Measurements from ENCODE around the gene COQ10A. TPM values are rescaled to one million over a fixed set of nuclear protein-coding genes. Genes with fewer than 3 reads are reported as not detected.
"Not testable (repeated sequence)": the region's sequence is repeated elsewhere in the genome, so short reads cannot be mapped to it uniquely, and the experiment has no call there.

COQ10A gene
- total RNA-seq, 2 experiments from 2014 or later, result 7.9 to 9.6 TPM

- TF ChIP-seq, protein P1, sequence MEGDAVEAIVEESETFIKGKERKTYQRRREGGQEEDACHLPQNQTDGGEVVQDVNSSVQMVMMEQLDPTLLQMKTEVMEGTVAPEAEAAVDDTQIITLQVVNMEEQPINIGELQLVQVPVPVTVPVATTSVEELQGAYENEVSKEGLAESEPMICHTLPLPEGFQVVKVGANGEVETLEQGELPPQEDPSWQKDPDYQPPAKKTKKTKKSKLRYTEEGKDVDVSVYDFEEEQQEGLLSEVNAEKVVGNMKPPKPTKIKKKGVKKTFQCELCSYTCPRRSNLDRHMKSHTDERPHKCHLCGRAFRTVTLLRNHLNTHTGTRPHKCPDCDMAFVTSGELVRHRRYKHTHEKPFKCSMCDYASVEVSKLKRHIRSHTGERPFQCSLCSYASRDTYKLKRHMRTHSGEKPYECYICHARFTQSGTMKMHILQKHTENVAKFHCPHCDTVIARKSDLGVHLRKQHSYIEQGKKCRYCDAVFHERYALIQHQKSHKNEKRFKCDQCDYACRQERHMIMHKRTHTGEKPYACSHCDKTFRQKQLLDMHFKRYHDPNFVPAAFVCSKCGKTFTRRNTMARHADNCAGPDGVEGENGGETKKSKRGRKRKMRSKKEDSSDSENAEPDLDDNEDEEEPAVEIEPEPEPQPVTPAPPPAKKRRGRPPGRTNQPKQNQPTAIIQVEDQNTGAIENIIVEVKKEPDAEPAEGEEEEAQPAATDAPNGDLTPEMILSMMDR (IDR thresholded peaks at IDR 0.05), result no peak
- Mint-ChIP-seq H3K4me3 (peak overlapping the region; percentile 93), H3K27ac (peak overlapping the region; percentile 54), H3K9me3 (no peaks in the 10 kb centered on the region), H3K27me3 (no peaks in the 10 kb centered on the region), H3K4me1 (ENCODE audit: low read depth) (peaks cover 19% of the 10 kb centered on the region), H3K36me3 (ENCODE audit: low read depth) (peaks cover 18% of the 10 kb centered on the region)
- ChIA-PET POLR2A (interaction anchor here (0.6 to 3.0 kb wide), 12 partner anchors 9 to 1260 kb away, joined by 3 to 17 read pairs (median 3); partner anchors contain the start of genes ANKRD52 and STAT2), CTCF (interaction anchor here (0.7 to 5.0 kb wide), 15 partner anchors 10 to 484 kb away, joined by 3 to 40 read pairs (median 5); partner anchors contain the start of genes ANKRD52, RNF41, SMARCC2 and STAT2)
- intact Hi-C loops (cut with micrococcal nuclease), result loop anchor here (5.0 kb wide), 1 partner anchor 45 kb away; the partner anchor contains the start of genes NABP2 and RNF41
- DNase-seq (peak; percentile 23), ATAC-seq (no peak)
These were observed 815 bp downstream of the COQ10A start for GRCh38 chr12:56267443-56268071.

- no peak for DNase-seq
- H3K27me3 Mint-ChIP-seq, result no peaks in the 10 kb centered on the region
- TF ChIP-seq, protein P1 (IDR thresholded peaks at IDR 0.05), result no peak
- peak overlapping the region; percentile 61 for H3K27ac Mint-ChIP-seq
- ChIA-PET POLR2A (interaction anchor here (1.0 to 1.7 kb wide), 2 partner anchors 12 to 112 kb away, joined by 3 to 6 read pairs; partner anchors contain the start of gene MYL6), CTCF (interaction anchor here (0.8 to 1.7 kb wide), 6 partner anchors 13 to 81 kb away, joined by 3 to 5 read pairs (median 4); partner anchors contain the start of genes ANKRD52 and SMARCC2)
- H3K9me3 Mint-ChIP-seq, result no peaks in the 10 kb centered on the region
- H3K36me3 Mint-ChIP-seq (ENCODE audit: low read depth), result peaks cover 37% of the 10 kb centered on the region
- no peak for ATAC-seq
- intact Hi-C loops (cut with micrococcal nuclease), result no loop called here
- peaks cover 16% of the 10 kb centered on the region for H3K4me1 Mint-ChIP-seq (ENCODE audit: low read depth)
- no peak overlapping the region for H3K4me3 Mint-ChIP-seq
These were observed 4.3 kb downstream of the COQ10A start for GRCh38 chr12:56271031-56271430.

GRCh38 chr12:56272468-56272867 is 5.7 kb downstream of the COQ10A start:
- ChIA-PET POLR2A (interaction anchor here (0.9 kb wide), 1 partner anchor 19 kb away, joined by 4 read pairs; no protein-coding TSS in a partner anchor), CTCF (interaction anchor here (1.1 kb wide), 1 partner anchor 83 kb away, joined by 4 read pairs; the partner anchor contains the start of gene SMARCC2)
- intact Hi-C loops (cut with micrococcal nuclease); ATAC-seq; H3K27ac Mint-ChIP-seq; H3K27me3 Mint-ChIP-seq; H3K4me1 Mint-ChIP-seq (ENCODE audit: low read depth); H3K4me3 Mint-ChIP-seq; H3K9me3 Mint-ChIP-seq; DNase-seq: not testable (repeated sequence)
- H3K36me3 Mint-ChIP-seq (ENCODE audit: low read depth), result peaks cover 37% of the 10 kb centered on the region

DNA sequence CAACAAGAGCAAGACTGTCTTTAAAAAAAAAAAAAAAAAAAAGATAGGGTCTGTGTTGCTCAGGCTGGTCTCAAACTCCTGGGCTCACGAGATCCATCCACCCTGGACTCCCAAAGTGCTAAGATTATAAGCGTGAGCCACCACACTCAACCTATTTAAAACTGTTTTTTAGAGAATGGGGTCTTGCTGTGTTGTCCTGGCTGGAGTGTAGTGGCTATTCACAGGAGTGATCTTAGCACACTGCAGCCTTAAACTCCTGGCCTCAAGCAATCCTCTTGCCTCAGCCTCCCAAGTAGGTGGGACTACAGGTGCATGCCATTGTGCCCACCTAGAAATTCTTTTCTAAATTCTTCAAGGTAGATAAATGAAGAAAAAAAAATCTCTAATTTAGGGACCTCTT is 7.6 kb downstream of the COQ10A start:
- no peaks in the 10 kb centered on the region for H3K4me1 Mint-ChIP-seq (ENCODE audit: low read depth)
- DNase-seq, result no peak
- TF ChIP-seq, protein P1 (IDR thresholded peaks at IDR 0.05), result no peak
- ChIA-PET POLR2A (no interaction called here), CTCF (no interaction called here)
- intact Hi-C loops (cut with micrococcal nuclease), result no loop called here
- H3K9me3 Mint-ChIP-seq, result no peaks in the 10 kb centered on the region
- H3K36me3 Mint-ChIP-seq (ENCODE audit: low read depth), result peaks cover 46% of the 10 kb centered on the region
- ATAC-seq, result no peak
- no peak overlapping the region for H3K27ac Mint-ChIP-seq
- H3K27me3 Mint-ChIP-seq, result no peaks in the 10 kb centered on the region
- H3K4me3 Mint-ChIP-seq, result no peak overlapping the region

- ChIA-PET CTCF (interaction anchor here (0.6 to 1.1 kb wide), 3 partner anchors 21 to 74 kb away, joined by 3 to 4 read pairs (median 3); partner anchors contain the start of gene ANKRD52), POLR2A (interaction anchor here (0.5 to 0.7 kb wide), 2 partner anchors 128 to 241 kb away, joined by 3 read pairs; no protein-coding TSS in a partner anchor)
- TF ChIP-seq, protein P1 (IDR thresholded peaks at IDR 0.05), result no peak
- H3K27ac Mint-ChIP-seq, result no peak overlapping the region
- no peaks in the 10 kb centered on the region for H3K9me3 Mint-ChIP-seq
- H3K4me3 Mint-ChIP-seq, result no peak overlapping the region
- H3K36me3 Mint-ChIP-seq (ENCODE audit: low read depth), result peaks cover 42% of the 10 kb centered on the region
- no peak for DNase-seq
- ATAC-seq, result no peak
- H3K4me1 Mint-ChIP-seq (ENCODE audit: low read depth), result peaks cover 2% of the 10 kb centered on the region
- intact Hi-C loops (cut with micrococcal nuclease), result no loop called here
- H3K27me3 Mint-ChIP-seq, result no peaks in the 10 kb centered on the region
These were observed 12.2 kb downstream of the COQ10A start for GRCh38 chr12:56278905-56279304.

Data from activated CD8-positive, alpha-beta T cell treated with anti-CD3 and anti-CD28 coated beads for 36 hours (primary cell).